KOPT-K1 (cell line): ENCODE measurements around the gene LRRFIP1.
A peak's percentile ranks its signal among the peaks of the same experiment; 100 is the strongest.
"Not testable (repeated sequence)": the region's sequence is repeated elsewhere in the genome, so short reads cannot be mapped to it uniquely, and the experiment has no call there.

Experiments used
- H3K27ac ChIP-seq: fragments of 200-600 bp; sonication (generic); 2 replicates; pipeline ENCODE4 v1.5.1; 2016; ENCODE audit warnings: antibody characterized with exemption, mild to moderate bottlenecking, low read depth, low read length; ENCODE audit not compliant: poor library complexity, severe bottlenecking
- H3K36me3 ChIP-seq: fragments of 200-600 bp; sonication (generic); 2 replicates; pipeline ENCODE4 v1.5.1; 2017; ENCODE audit warnings: antibody characterized with exemption, mild to moderate bottlenecking, low read length, moderate library complexity; ENCODE audit not compliant: insufficient read depth
- H3K9me3 ChIP-seq: fragments of 200-600 bp; sonication (generic); 2 replicates; pipeline ENCODE4 v1.5.1; 2017; ENCODE audit warnings: antibody characterized with exemption, low read length, mild to moderate bottlenecking; ENCODE audit not compliant: insufficient read depth, poor library complexity, severe bottlenecking

LRRFIP1 gene

DNA sequence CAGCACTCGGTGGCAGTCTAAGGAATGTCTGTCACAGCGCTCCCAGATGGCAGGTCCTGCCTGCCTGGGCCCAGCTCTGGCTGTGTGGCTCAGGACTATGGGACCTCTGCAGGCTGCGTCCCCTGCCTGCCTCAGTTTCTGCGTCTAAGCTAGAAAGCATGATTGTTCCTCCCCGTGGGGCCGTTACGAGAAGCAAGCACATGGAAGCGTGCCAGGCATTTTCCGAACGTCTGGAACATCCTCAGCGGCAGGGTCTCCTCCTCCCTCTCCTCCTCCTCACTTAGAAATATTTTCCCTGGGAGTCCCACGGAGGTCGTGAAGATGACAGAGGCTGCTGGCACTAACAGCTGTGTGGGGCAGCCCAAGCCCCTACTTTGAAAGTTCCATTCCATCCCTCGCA lies 43.3 kb downstream of the LRRFIP1 start:
- Histone ChIP-seq H3K27ac (no peak overlapping the region), H3K9me3 (no peaks in the 10 kb centered on the region), H3K36me3 (no peaks in the 10 kb centered on the region)

DNA sequence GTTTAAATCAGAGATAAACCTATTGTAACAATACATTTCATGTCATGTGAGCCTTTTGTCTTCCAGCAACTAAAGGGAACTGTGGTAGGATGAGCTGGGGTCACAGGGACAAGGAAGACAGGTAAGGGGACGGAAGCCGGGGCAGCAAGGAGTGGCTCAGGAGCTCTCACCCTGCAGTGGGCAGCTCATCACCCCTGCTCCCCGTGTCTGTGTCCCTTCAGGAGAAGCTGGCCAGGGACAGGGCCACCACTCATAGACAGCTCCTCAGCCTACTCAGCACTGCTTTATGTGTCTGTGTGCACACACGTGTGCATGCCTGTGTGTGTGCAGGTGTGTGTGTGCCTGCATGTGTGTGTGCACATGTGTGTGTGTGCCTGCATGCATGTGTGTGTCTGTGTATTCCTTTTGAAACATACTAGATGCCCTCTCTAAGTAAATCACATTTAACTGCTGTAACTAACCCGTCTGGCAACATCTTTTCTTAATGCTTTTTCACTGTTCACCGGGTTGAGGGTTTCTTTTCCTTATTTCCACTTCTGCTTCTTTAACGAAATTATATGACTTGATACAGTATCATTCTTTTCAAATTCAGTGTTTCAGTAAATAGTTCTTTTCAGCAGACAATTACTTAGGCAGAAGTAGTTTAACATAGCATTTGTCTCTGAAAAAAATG lies 44.2 kb downstream of the LRRFIP1 start:
- Histone ChIP-seq H3K27ac (no peak overlapping the region), H3K9me3 (no peaks in the 10 kb centered on the region), H3K36me3 (no peaks in the 10 kb centered on the region)

GRCh38 chr2:237672731-237673129 lies 45.3 kb downstream of the LRRFIP1 start:
- H3K36me3 ChIP-seq, result no peaks in the 10 kb centered on the region
- peak overlapping the region; percentile 55 for H3K27ac ChIP-seq
- no peaks in the 10 kb centered on the region for H3K9me3 ChIP-seq

- H3K36me3 ChIP-seq, result no peaks in the 10 kb centered on the region
- no peaks in the 10 kb centered on the region for H3K9me3 ChIP-seq
- H3K27ac ChIP-seq, result peak overlapping the region; percentile 59
Measured at GRCh38 chr2:237673130-237674001, 46.0 kb downstream of the LRRFIP1 start.

DNA sequence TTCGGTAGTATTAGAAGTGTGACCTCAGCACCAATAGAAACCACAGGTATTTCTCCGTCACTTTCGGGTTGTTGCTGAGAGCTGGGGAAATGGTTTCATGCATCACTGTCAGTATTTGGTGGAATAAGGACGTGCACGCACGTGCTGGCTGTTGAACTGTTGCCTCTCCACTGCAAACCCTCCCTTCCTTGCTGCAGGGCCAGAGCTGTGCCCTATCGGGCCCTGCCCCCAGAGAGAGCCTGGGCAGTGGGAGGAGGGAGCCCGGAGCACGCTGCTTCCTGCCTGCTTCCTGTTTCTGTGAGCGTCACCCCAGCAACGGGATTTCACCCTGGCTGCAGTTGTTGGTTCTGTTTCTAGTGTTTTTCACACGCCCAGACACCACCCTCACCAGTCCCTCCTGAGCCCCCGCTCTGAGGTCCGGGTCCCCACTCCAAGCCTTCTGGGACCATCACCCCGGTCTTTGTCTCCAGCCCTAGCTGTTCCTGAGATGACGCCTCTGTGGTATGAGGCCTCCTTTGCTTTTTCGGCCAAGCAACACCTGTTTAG lies 47.4 kb downstream of the LRRFIP1 start:
- no peaks in the 10 kb centered on the region for H3K36me3 ChIP-seq
- peak overlapping the region; percentile 59 for H3K27ac ChIP-seq
- H3K9me3 ChIP-seq, result no peaks in the 10 kb centered on the region

DNA sequence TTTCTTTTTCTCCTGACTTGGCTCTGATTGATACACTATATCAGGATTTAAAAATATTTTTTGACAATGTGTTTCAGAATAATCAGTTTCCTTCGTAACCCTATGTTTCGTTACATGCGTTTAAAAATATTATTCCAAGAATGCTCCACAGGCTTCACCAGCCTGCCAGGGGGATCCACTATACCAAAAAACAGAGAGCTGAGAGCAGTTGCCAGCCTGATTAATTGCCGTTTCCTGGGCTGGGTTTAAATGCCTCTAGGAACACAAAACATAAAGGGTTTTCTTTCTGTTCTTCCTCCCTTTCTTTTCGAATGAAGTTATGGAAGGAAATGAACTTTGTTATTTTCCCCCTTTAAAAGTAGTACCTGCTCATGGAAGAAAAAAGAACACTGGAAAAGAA lies 47.9 kb downstream of the LRRFIP1 start:
- Histone ChIP-seq H3K9me3 (no peaks in the 10 kb centered on the region), H3K36me3 (no peaks in the 10 kb centered on the region), H3K27ac (peak overlapping the region; percentile 59)

DNA sequence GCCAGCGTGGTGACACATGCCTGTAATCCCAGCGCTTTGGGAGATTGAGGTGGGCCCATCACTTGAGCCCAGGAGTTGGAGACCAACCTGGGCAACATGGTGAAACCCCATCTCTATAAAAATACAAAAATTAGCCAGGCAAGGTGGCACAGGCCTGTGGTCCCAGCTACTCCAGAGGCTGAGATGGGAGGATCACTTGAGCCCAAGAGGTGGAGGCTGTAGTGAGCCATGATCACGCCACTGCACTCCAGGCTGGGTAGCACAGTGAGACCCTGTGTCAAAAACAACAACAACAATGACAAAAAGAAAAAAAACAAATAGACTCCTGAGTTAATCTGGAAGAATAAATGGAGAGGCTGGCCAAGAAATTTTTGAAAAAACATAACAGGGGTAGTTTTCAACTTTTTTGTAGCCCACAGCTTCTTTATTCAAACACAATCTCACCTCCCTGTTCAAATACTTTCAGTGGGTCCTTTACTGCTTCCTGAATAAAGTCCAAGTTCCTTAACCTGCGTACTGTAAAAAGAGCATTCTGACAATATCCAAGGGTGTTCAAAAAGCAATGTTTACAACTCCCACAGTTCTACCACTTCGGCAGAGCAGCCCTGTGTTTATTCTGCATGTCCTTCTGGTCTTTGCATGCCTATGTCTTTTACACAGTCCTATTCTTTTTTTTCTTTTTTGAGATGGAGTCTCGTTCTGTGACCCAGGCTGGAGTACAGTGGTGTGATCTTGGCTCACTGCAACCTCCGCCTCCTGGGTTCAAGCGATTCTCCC lies 53.5 kb downstream of the LRRFIP1 start:
- H3K36me3 ChIP-seq, result no peaks in the 10 kb centered on the region
- H3K9me3 ChIP-seq, result no peaks in the 10 kb centered on the region
- no peak overlapping the region for H3K27ac ChIP-seq

GRCh38 chr2:237682151-237682550 lies 54.8 kb downstream of the LRRFIP1 start:
- Histone ChIP-seq H3K27ac (no peak overlapping the region), H3K36me3 (no peaks in the 10 kb centered on the region), H3K9me3 (no peaks in the 10 kb centered on the region)

- no peaks in the 10 kb centered on the region for H3K9me3 ChIP-seq
- no peak overlapping the region for H3K27ac ChIP-seq
Measured at GRCh38 chr2:237682856-237683670, 55.7 kb downstream of the LRRFIP1 start.

DNA sequence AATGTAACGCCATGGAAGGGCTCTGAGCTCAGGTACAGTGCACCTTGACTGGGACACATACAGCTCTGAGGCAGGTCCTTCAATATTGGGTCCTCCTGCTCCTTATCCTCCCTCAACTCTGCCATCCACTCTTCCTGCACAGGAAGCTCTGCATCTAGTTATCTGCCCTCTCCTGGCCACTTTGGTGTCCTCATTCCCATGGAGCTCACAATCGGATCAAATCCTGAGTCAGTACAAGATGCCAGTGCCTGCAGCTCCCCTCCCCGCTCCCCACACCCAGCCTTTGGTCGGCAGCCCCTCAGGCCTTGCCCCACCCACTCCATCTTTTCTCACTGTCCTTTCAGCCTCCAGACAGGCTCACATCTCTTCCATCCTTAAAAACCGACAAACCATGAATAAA lies 58.0 kb downstream of the LRRFIP1 start:
- H3K36me3 ChIP-seq, result no peaks in the 10 kb centered on the region
- H3K27ac ChIP-seq, result no peak overlapping the region

More at GRCh38 chr2:237682856-237683670, 55.7 kb downstream of the LRRFIP1 start:
- no peaks in the 10 kb centered on the region for H3K36me3 ChIP-seq

GRCh38 chr2:237686659-237687136 lies 59.3 kb downstream of the LRRFIP1 start:
- Histone ChIP-seq H3K36me3 (no peaks in the 10 kb centered on the region), H3K27ac (no peak overlapping the region)

More for the DNA sequence above, 58.0 kb downstream of the LRRFIP1 start:
- H3K9me3 ChIP-seq, result no peaks in the 10 kb centered on the region

DNA sequence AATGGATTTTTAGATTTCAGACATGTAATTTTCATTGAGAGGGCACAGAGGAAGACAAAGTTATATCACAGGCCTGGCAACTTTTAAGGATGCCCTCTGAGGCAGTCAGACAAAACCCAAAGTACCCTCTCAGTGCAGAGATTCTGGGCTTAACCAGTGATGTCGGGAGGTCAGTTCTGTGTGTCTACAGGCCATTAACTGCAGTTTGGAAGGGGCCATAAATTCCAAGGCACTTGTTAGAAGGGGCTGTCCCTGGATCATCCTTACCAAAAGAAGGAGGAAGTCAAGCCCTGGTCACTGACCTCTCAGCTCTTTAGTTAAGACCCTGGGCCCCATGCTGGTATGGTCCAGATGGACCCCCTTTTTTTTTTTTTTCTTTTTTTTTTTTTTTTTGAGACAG lies 60.7 kb downstream of the LRRFIP1 start:
- Histone ChIP-seq H3K36me3 (no peaks in the 10 kb centered on the region), H3K9me3 (no peaks in the 10 kb centered on the region), H3K27ac (no peak overlapping the region)

More at GRCh38 chr2:237686659-237687136, 59.3 kb downstream of the LRRFIP1 start:
- H3K9me3 ChIP-seq, result no peaks in the 10 kb centered on the region

- not testable (repeated sequence) for H3K9me3 ChIP-seq, H3K27ac ChIP-seq, H3K36me3 ChIP-seq
Measured at GRCh38 chr2:237688541-237688940, 61.2 kb downstream of the LRRFIP1 start.
